ENCODE measurements around the gene NSMCE1.
A peak's percentile ranks its signal among the peaks of the same experiment; 100 is the strongest.
"Not testable (repeated sequence)": the region's sequence is repeated elsewhere in the genome, so short reads cannot be mapped to it uniquely, and the experiment has no call there.

The NSMCE1 gene

GRCh38 chr16:27209591-27209990 is 59.0 kb downstream of the NSMCE1 start:
- ATAC-seq: no peak
- TF ChIP-seq ZNF70 (CRISPR knock-in tag; IDR thresholded peaks at IDR 0.05) (no peak), ESRRG (CRISPR knock-in tag; IDR thresholded peaks at IDR 0.05) (no peak), ZFP30 (CRISPR knock-in tag; IDR thresholded peaks at IDR 0.05) (no peak), ZFP3 (CRISPR knock-in tag; IDR thresholded peaks at IDR 0.05) (peak; percentile 79; the same call in 1 of the 2 replicates), OSR1 (CRISPR knock-in tag; IDR thresholded peaks at IDR 0.05) (no peak), ZNF8 (CRISPR knock-in tag; IDR thresholded peaks at IDR 0.05) (no peak)

GRCh38 chr16:27208796-27209195 is 59.8 kb downstream of the NSMCE1 start:
- TF ChIP-seq TSHZ2 (CRISPR knock-in tag; IDR thresholded peaks at IDR 0.05) (no peak), TCF4 (CRISPR knock-in tag; IDR thresholded peaks at IDR 0.05; ENCODE audit: borderline replicate concordance) (no peak), CSDC2 (CRISPR knock-in tag; IDR thresholded peaks at IDR 0.05) (no peak), OSR1 (CRISPR knock-in tag; IDR thresholded peaks at IDR 0.05) (no peak), RARB (CRISPR knock-in tag; IDR thresholded peaks at IDR 0.05) (no peak), ISL1 (CRISPR knock-in tag; IDR thresholded peaks at IDR 0.05) (no peak), POU6F1 (CRISPR knock-in tag; IDR thresholded peaks at IDR 0.05; ENCODE audit: borderline replicate concordance, low read depth) (no peak), ZNF8 (CRISPR knock-in tag; IDR thresholded peaks at IDR 0.05) (no peak), SNAI2 (CRISPR knock-in tag; IDR thresholded peaks at IDR 0.05) (no peak), ZFP3 (CRISPR knock-in tag; IDR thresholded peaks at IDR 0.05) (no peak), ARNTL (CRISPR knock-in tag; IDR thresholded peaks at IDR 0.05; ENCODE audit: borderline replicate concordance, low read depth) (no peak), ZC3H10 (CRISPR knock-in tag; IDR thresholded peaks at IDR 0.05) (no peak), BACH2 (CRISPR knock-in tag; IDR thresholded peaks at IDR 0.05; ENCODE audit: borderline replicate concordance) (no peak), ESRRG (CRISPR knock-in tag; IDR thresholded peaks at IDR 0.05) (no peak)
- no peak for ATAC-seq

- no peak for TF ChIP-seq PATZ1 (CRISPR knock-in tag; IDR thresholded peaks at IDR 0.05; ENCODE audit: borderline replicate concordance)
- TF ChIP-seq POU6F1 (CRISPR knock-in tag; IDR thresholded peaks at IDR 0.05; ENCODE audit: borderline replicate concordance, low read depth): no peak
- no peak for TF ChIP-seq GLIS3 (CRISPR knock-in tag; IDR thresholded peaks at IDR 0.05)
- TF ChIP-seq ISL1 (CRISPR knock-in tag; IDR thresholded peaks at IDR 0.05): no peak
- no peak for TF ChIP-seq CSDC2 (CRISPR knock-in tag; IDR thresholded peaks at IDR 0.05)
- TF ChIP-seq CREB5 (CRISPR knock-in tag; IDR thresholded peaks at IDR 0.05; ENCODE audit: low read depth): no peak
- TF ChIP-seq CSRNP3 (CRISPR knock-in tag; IDR thresholded peaks at IDR 0.05): no peak
- TF ChIP-seq OSR1 (CRISPR knock-in tag; IDR thresholded peaks at IDR 0.05): no peak
- TF ChIP-seq TSHZ2 (CRISPR knock-in tag; IDR thresholded peaks at IDR 0.05): no peak
- no peak for TF ChIP-seq ARNTL (CRISPR knock-in tag; IDR thresholded peaks at IDR 0.05; ENCODE audit: borderline replicate concordance, low read depth)
- no peak for TF ChIP-seq ZNF70 (CRISPR knock-in tag; IDR thresholded peaks at IDR 0.05)
- no peak for TF ChIP-seq SNAI2 (CRISPR knock-in tag; IDR thresholded peaks at IDR 0.05)
- TF ChIP-seq TCF4 (CRISPR knock-in tag; IDR thresholded peaks at IDR 0.05; ENCODE audit: borderline replicate concordance): no peak
- TF ChIP-seq ZFP3 (CRISPR knock-in tag; IDR thresholded peaks at IDR 0.05): no peak
- no peak for TF ChIP-seq ZNF565 (CRISPR knock-in tag; conservative IDR thresholded peaks at IDR 0.05; ENCODE audit: low read depth)
- TF ChIP-seq BACH2 (CRISPR knock-in tag; IDR thresholded peaks at IDR 0.05; ENCODE audit: borderline replicate concordance): no peak
- TF ChIP-seq ESRRG (CRISPR knock-in tag; IDR thresholded peaks at IDR 0.05): no peak
- TF ChIP-seq RARB (CRISPR knock-in tag; IDR thresholded peaks at IDR 0.05): no peak
- TF ChIP-seq ZC3H10 (CRISPR knock-in tag; IDR thresholded peaks at IDR 0.05): no peak
- TF ChIP-seq ZFP30 (CRISPR knock-in tag; IDR thresholded peaks at IDR 0.05): no peak
- no peak for ATAC-seq
Observed at GRCh38 chr16:27208081-27208680, 60.4 kb downstream of the NSMCE1 start.

GRCh38 chr16:27207121-27207520 is 61.5 kb downstream of the NSMCE1 start:
- not testable (repeated sequence) for ATAC-seq

Data from SK-N-SH treated with all-trans-retinoic acid at 6 μM for 48 hours (cell line).